ENCODE measurements around the gene LNP1. TPM values are rescaled to one million over a fixed set of nuclear protein-coding genes. Genes with fewer than 3 reads are reported as not detected.

LNP1 gene
- total and polyA plus RNA-seq, 2 of the 13 experiments (the other 11 are each of a cell fraction or from before 2014, with no cell fraction given) = 3.6 to 7.0 TPM

- no TSS peak for BruUV-seq (replicated peaks)
- no peak for FAIRE-seq
- Histone ChIP-seq H3K4me2 (ENCODE audit: low read depth, low read length) (no peak overlapping the region), H3K4me1 (ENCODE audit: insufficient read depth, low read length) (no peaks in the 10 kb centered on the region), H3K9ac (ENCODE audit: insufficient read depth, low read depth, low read length) (no peak overlapping the region), H3K36me3 (replicated peaks in 1 of 2; ENCODE audit: control insufficient read depth in 1 of 2, insufficient read depth in 2 of 2, low read length in 2 of 2) (peaks cover 0 to 2% of the 10 kb centered on the region in 2 experiments; a peak in 2 of 5 replicates), H3K27me3 (ENCODE audit: control insufficient read depth in 1 of 2, insufficient read depth in 2 of 2, low read length in 2 of 2) (no peaks in the 10 kb centered on the region), H3K9me3 (ENCODE audit: low read length) (0 out of 2 replicates have a peak, but pooled peaks cover 3% of the 10 kb centered on the region), H2AFZ (ENCODE audit: low read length) (no peak overlapping the region), H3K4me3 (replicated peaks in 1 of 3; ENCODE audit: insufficient read depth in 1 of 3, low read depth in 2 of 3, low read length in 3 of 3) (no peak overlapping the region), H3K79me2 (ENCODE audit: insufficient read depth, low read length) (no peaks in the 10 kb centered on the region), H3K27ac (ENCODE audit: extremely low read length, insufficient read depth, low read length) (no peak overlapping the region), H4K20me1 (ENCODE audit: insufficient read depth, low read length) (no peaks in the 10 kb centered on the region)
- WGBS (ENCODE audit: low lambda C conversion rate) = 97% methylated on average over 2 of the region's 2 CpGs
- in situ Hi-C loops (cut with HindIII; ENCODE audit: extremely low pct_ligation_motif_present, low pct_unique_long_range_greater_than_20kb) (no loop called here), intact Hi-C loops (cut with micrococcal nuclease; ENCODE audit: unreplicated experiment) (no loop called here)
- ChIA-PET POLR2A (no interaction called here), CTCF (ENCODE audit: low intra/inter-chr PET ratio, low total read pairs) (no interaction called here)
- no peak for TF ChIP-seq MTERF4 (CRISPR knock-in tag; IDR thresholded peaks at IDR 0.05)
- TF ChIP-seq PBX2 (CRISPR knock-in tag; IDR thresholded peaks at IDR 0.05) = no peak
- TF ChIP-seq EP300 (IDR thresholded peaks at IDR 0.05; ENCODE audit: low read depth in 2 of 2, low read length in 2 of 2) = no peak
- no peak for TF ChIP-seq EP300 (CRISPR knock-in tag; IDR thresholded peaks at IDR 0.05; ENCODE audit: borderline replicate concordance)
- no peak for TF ChIP-seq BHLHE40 (IDR thresholded peaks at IDR 0.05; ENCODE audit: low read length)
- no peak for TF ChIP-seq ZNF557 (CRISPR knock-in tag; IDR thresholded peaks at IDR 0.05)
- TF ChIP-seq CHD4 (IDR thresholded peaks at IDR 0.05; ENCODE audit: borderline replicate concordance, low read length) = no peak
- TF ChIP-seq KMT2B (CRISPR knock-in tag; IDR thresholded peaks at IDR 0.05) = no peak
- no peak for TF ChIP-seq ASH2L (IDR thresholded peaks at IDR 0.05; ENCODE audit: insufficient read length, low read depth, low read length)
- no peak for TF ChIP-seq ZNF598 (CRISPR knock-in tag; IDR thresholded peaks at IDR 0.05; ENCODE audit: borderline replicate concordance)
- TF ChIP-seq NONO (IDR thresholded peaks at IDR 0.05) = no peak
- no peak for TF ChIP-seq NONO (CRISPR knock-in tag; conservative IDR thresholded peaks at IDR 0.05)
- TF ChIP-seq CENPBD1 (CRISPR knock-in tag; IDR thresholded peaks at IDR 0.05; ENCODE audit: borderline replicate concordance, low read depth) = no peak
- TF ChIP-seq TEF (CRISPR knock-in tag; IDR thresholded peaks at IDR 0.05) = no peak
- TF ChIP-seq PREB (CRISPR knock-in tag; IDR thresholded peaks at IDR 0.05) = no peak
- TF ChIP-seq ZNF34 (CRISPR knock-in tag; IDR thresholded peaks at IDR 0.05; ENCODE audit: borderline replicate concordance) = no peak
- TF ChIP-seq PLSCR1 (CRISPR knock-in tag; IDR thresholded peaks at IDR 0.05; ENCODE audit: borderline replicate concordance) = no peak
- no peak for TF ChIP-seq CREB1 (IDR thresholded peaks at IDR 0.05)
- no peak for TF ChIP-seq CREB1 (CRISPR knock-in tag; IDR thresholded peaks at IDR 0.05)
- no peak for TF ChIP-seq ZFP1 (CRISPR knock-in tag; IDR thresholded peaks at IDR 0.05)
- no peak for DNase-seq (ENCODE audit: low spot score)
- no peak for ATAC-seq
These were observed 37.3 kb downstream of the LNP1 start for GRCh38 chr3:100438623-100438974.
